ENCODE results near the gene TMEM212.

The TMEM212 gene

DNA sequence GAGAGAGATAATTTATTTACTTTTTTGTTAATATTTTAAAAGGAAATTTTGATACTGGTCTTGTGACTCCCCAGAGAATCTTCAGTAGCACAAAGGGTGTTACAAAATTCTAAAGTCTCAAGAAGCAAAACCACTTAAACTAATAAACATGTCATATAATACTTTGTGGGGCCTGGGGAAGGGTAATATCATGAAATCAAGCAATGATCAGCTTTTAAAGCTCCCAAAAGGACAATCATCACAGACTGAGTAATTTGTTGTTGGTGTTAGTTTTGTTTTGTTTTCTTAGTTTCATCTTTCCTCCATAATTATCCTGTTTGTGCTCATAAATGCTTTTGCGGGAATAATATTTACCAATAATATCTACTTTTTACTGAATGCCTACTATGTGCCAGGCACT, 55.0 kb downstream of the TMEM212 start:
- no peak overlapping the region for H2AFZ ChIP-seq (ENCODE audit: low read length)
- no peaks in the 10 kb centered on the region for H4K20me1 ChIP-seq (ENCODE audit: insufficient read depth, low read length, poor library complexity, severe bottlenecking)
- no peaks in the 10 kb centered on the region for H3K27me3 ChIP-seq (ENCODE audit: insufficient read depth, low read length, poor library complexity, severe bottlenecking)
- H3K4me1 ChIP-seq (ENCODE audit: insufficient read depth, low read length, poor library complexity, severe bottlenecking): no peaks in the 10 kb centered on the region
- H3K4me2 ChIP-seq (ENCODE audit: low read depth, low read length, poor library complexity, severe bottlenecking): no peak overlapping the region
- H3K79me2 ChIP-seq (ENCODE audit: insufficient read depth, low read length): no peaks in the 10 kb centered on the region
- no peaks in the 10 kb centered on the region for H3K36me3 ChIP-seq (ENCODE audit: insufficient read depth, low read length)
- TF ChIP-seq, protein P1, sequence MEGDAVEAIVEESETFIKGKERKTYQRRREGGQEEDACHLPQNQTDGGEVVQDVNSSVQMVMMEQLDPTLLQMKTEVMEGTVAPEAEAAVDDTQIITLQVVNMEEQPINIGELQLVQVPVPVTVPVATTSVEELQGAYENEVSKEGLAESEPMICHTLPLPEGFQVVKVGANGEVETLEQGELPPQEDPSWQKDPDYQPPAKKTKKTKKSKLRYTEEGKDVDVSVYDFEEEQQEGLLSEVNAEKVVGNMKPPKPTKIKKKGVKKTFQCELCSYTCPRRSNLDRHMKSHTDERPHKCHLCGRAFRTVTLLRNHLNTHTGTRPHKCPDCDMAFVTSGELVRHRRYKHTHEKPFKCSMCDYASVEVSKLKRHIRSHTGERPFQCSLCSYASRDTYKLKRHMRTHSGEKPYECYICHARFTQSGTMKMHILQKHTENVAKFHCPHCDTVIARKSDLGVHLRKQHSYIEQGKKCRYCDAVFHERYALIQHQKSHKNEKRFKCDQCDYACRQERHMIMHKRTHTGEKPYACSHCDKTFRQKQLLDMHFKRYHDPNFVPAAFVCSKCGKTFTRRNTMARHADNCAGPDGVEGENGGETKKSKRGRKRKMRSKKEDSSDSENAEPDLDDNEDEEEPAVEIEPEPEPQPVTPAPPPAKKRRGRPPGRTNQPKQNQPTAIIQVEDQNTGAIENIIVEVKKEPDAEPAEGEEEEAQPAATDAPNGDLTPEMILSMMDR (conservative IDR thresholded peaks at IDR 0.05; ENCODE audit: low read length): no peak
- TF ChIP-seq EZH2phosphoT487 (IDR thresholded peaks at IDR 0.05; ENCODE audit: borderline replicate concordance): no peak
- no peaks in the 10 kb centered on the region for H3K9me3 ChIP-seq (ENCODE audit: insufficient read depth, low read depth, low read length)
- H3K4me3 ChIP-seq (ENCODE audit: low read length, poor library complexity, severe bottlenecking): no peak overlapping the region
- no peaks in the 10 kb centered on the region for H3F3A ChIP-seq (ENCODE audit: low read depth)
- no peak overlapping the region for H3K9ac ChIP-seq (ENCODE audit: low read depth, low read length, poor library complexity, severe bottlenecking)
- no peaks in the 10 kb centered on the region for H3K9me2 ChIP-seq (replicated peaks; ENCODE audit: low read depth, low read length)

DNA sequence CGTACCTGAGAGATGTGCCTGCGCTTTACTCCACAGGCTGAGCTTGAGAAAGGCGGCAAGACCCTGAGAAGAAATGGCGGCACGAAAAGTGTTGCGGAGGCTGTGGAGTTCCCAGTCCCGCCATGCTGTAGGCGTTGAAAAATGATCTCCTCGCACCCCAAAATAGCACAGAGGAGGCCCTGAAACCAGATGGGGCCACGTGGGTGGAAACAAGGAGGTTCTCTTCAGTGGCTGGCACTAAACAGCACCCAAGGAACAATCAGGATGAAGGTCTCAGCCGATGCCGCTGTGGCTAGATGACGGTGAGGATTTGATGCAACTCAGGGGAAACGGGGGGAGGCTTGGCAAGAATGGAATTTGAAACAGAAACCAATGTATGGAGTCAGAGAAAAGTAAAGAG, 57.3 kb downstream of the TMEM212 start:
- Histone ChIP-seq H3K27me3 (ENCODE audit: insufficient read depth, low read length, poor library complexity, severe bottlenecking) (no peaks in the 10 kb centered on the region), H3K4me1 (ENCODE audit: insufficient read depth, low read length, poor library complexity, severe bottlenecking) (no peaks in the 10 kb centered on the region), H3F3A (ENCODE audit: low read depth) (no peaks in the 10 kb centered on the region), H3K9me3 (ENCODE audit: insufficient read depth, low read depth, low read length) (no peaks in the 10 kb centered on the region), H3K4me3 (ENCODE audit: low read length, poor library complexity, severe bottlenecking) (no peak overlapping the region), H2AFZ (ENCODE audit: low read length) (no peak overlapping the region), H3K9me2 (replicated peaks; ENCODE audit: low read depth, low read length) (no peaks in the 10 kb centered on the region), H3K36me3 (ENCODE audit: insufficient read depth, low read length) (no peaks in the 10 kb centered on the region), H4K20me1 (ENCODE audit: insufficient read depth, low read length, poor library complexity, severe bottlenecking) (no peaks in the 10 kb centered on the region), H3K4me2 (ENCODE audit: low read depth, low read length, poor library complexity, severe bottlenecking) (no peak overlapping the region), H3K9ac (ENCODE audit: low read depth, low read length, poor library complexity, severe bottlenecking) (no peak overlapping the region), H3K79me2 (ENCODE audit: insufficient read depth, low read length) (no peaks in the 10 kb centered on the region)
- TF ChIP-seq, protein P1 (conservative IDR thresholded peaks at IDR 0.05; ENCODE audit: low read length): no peak
- no peak for TF ChIP-seq EZH2phosphoT487 (IDR thresholded peaks at IDR 0.05; ENCODE audit: borderline replicate concordance)

DNA sequence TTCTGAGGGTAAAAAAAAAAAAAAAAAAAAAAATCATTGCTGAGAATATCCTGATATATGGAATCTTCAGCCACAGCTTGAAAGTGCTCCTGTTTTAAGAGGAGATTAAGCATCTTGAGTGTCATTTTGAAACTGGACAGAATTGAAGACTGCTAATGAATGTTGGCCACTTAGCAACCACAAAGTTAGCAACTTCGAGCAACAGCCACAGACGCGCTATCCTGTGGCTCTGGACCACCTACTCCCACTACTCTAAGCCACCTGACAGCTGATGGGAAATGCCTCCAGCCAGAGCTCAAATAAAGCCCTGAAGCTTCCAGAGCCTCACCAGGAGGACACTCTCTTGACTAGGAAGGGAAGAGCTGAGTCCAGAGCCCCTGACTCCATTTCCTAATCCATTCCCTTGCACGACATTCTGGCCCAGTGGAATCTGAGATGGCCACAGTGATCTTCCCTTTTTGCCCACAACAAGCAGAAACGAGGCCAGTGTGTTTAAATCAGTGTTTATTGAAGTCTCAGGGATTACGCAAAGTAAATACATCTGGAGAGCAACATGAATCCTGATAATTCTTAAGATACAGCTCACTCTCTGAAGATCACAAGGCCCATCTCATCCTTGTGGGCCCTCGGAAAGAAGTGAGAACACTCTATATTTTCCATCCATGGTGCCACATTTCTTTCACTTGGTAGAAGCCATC, 58.6 kb downstream of the TMEM212 start:
- H3K4me1 ChIP-seq (ENCODE audit: insufficient read depth, low read length, poor library complexity, severe bottlenecking): no peaks in the 10 kb centered on the region
- H3K9me3 ChIP-seq (ENCODE audit: insufficient read depth, low read depth, low read length): no peaks in the 10 kb centered on the region
- TF ChIP-seq, protein P1 (conservative IDR thresholded peaks at IDR 0.05; ENCODE audit: low read length): no peak
- TF ChIP-seq EZH2phosphoT487 (IDR thresholded peaks at IDR 0.05; ENCODE audit: borderline replicate concordance): no peak
- H2AFZ ChIP-seq (ENCODE audit: low read length): no peak overlapping the region
- no peaks in the 10 kb centered on the region for H3K9me2 ChIP-seq (replicated peaks; ENCODE audit: low read depth, low read length)
- H3F3A ChIP-seq (ENCODE audit: low read depth): no peaks in the 10 kb centered on the region
- no peaks in the 10 kb centered on the region for H3K27me3 ChIP-seq (ENCODE audit: insufficient read depth, low read length, poor library complexity, severe bottlenecking)
- no peaks in the 10 kb centered on the region for H3K79me2 ChIP-seq (ENCODE audit: insufficient read depth, low read length)
- no peak overlapping the region for H3K4me2 ChIP-seq (ENCODE audit: low read depth, low read length, poor library complexity, severe bottlenecking)
- H3K4me3 ChIP-seq (ENCODE audit: low read length, poor library complexity, severe bottlenecking): no peak overlapping the region
- H4K20me1 ChIP-seq (ENCODE audit: insufficient read depth, low read length, poor library complexity, severe bottlenecking): no peaks in the 10 kb centered on the region
- no peaks in the 10 kb centered on the region for H3K36me3 ChIP-seq (ENCODE audit: insufficient read depth, low read length)
- no peak overlapping the region for H3K9ac ChIP-seq (ENCODE audit: low read depth, low read length, poor library complexity, severe bottlenecking)
